ENCODE results near the gene PRPSAP1. TPM values are rescaled to one million over a fixed set of nuclear protein-coding genes. Genes with fewer than 3 reads are reported as not detected.

PRPSAP1 gene
- total and polyA plus RNA-seq, 2 of the 8 experiments (the other 6 are each of a cell fraction or from before 2014, with no cell fraction given), result 32.0 to 54.2 TPM

DNA sequence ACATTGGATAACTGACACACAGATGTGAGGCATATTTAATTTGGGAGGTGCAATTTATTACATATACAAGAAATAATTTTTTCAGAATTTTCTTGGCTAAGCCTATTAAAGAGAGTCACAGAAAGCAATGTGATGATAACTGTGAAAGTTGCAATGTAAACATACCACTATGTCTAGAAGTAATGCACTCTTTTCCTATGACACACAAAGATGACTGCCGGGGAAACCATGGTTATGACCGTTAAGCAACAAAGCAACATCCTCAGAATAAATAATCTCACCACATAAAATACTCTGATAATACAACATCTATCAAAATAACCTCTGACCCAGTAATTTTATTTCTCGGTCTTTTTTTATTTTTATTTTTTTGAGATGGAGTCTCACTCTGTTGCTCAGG is 35.1 kb downstream of the PRPSAP1 start (continued):
- TF ChIP-seq NANOG (IDR thresholded peaks at IDR 0.05; ENCODE audit: insufficient read depth, low read depth, low read length, poor library complexity, severe bottlenecking), result no peak
- TF ChIP-seq TBP (IDR thresholded peaks at IDR 0.05; ENCODE audit: low read depth, low read length), result no peak
- TF ChIP-seq EP300 (IDR thresholded peaks at IDR 0.05; ENCODE audit: borderline replicate concordance in 1 of 2, low read depth in 2 of 2, low read length in 2 of 2), result no peak
- TF ChIP-seq, protein P1, sequence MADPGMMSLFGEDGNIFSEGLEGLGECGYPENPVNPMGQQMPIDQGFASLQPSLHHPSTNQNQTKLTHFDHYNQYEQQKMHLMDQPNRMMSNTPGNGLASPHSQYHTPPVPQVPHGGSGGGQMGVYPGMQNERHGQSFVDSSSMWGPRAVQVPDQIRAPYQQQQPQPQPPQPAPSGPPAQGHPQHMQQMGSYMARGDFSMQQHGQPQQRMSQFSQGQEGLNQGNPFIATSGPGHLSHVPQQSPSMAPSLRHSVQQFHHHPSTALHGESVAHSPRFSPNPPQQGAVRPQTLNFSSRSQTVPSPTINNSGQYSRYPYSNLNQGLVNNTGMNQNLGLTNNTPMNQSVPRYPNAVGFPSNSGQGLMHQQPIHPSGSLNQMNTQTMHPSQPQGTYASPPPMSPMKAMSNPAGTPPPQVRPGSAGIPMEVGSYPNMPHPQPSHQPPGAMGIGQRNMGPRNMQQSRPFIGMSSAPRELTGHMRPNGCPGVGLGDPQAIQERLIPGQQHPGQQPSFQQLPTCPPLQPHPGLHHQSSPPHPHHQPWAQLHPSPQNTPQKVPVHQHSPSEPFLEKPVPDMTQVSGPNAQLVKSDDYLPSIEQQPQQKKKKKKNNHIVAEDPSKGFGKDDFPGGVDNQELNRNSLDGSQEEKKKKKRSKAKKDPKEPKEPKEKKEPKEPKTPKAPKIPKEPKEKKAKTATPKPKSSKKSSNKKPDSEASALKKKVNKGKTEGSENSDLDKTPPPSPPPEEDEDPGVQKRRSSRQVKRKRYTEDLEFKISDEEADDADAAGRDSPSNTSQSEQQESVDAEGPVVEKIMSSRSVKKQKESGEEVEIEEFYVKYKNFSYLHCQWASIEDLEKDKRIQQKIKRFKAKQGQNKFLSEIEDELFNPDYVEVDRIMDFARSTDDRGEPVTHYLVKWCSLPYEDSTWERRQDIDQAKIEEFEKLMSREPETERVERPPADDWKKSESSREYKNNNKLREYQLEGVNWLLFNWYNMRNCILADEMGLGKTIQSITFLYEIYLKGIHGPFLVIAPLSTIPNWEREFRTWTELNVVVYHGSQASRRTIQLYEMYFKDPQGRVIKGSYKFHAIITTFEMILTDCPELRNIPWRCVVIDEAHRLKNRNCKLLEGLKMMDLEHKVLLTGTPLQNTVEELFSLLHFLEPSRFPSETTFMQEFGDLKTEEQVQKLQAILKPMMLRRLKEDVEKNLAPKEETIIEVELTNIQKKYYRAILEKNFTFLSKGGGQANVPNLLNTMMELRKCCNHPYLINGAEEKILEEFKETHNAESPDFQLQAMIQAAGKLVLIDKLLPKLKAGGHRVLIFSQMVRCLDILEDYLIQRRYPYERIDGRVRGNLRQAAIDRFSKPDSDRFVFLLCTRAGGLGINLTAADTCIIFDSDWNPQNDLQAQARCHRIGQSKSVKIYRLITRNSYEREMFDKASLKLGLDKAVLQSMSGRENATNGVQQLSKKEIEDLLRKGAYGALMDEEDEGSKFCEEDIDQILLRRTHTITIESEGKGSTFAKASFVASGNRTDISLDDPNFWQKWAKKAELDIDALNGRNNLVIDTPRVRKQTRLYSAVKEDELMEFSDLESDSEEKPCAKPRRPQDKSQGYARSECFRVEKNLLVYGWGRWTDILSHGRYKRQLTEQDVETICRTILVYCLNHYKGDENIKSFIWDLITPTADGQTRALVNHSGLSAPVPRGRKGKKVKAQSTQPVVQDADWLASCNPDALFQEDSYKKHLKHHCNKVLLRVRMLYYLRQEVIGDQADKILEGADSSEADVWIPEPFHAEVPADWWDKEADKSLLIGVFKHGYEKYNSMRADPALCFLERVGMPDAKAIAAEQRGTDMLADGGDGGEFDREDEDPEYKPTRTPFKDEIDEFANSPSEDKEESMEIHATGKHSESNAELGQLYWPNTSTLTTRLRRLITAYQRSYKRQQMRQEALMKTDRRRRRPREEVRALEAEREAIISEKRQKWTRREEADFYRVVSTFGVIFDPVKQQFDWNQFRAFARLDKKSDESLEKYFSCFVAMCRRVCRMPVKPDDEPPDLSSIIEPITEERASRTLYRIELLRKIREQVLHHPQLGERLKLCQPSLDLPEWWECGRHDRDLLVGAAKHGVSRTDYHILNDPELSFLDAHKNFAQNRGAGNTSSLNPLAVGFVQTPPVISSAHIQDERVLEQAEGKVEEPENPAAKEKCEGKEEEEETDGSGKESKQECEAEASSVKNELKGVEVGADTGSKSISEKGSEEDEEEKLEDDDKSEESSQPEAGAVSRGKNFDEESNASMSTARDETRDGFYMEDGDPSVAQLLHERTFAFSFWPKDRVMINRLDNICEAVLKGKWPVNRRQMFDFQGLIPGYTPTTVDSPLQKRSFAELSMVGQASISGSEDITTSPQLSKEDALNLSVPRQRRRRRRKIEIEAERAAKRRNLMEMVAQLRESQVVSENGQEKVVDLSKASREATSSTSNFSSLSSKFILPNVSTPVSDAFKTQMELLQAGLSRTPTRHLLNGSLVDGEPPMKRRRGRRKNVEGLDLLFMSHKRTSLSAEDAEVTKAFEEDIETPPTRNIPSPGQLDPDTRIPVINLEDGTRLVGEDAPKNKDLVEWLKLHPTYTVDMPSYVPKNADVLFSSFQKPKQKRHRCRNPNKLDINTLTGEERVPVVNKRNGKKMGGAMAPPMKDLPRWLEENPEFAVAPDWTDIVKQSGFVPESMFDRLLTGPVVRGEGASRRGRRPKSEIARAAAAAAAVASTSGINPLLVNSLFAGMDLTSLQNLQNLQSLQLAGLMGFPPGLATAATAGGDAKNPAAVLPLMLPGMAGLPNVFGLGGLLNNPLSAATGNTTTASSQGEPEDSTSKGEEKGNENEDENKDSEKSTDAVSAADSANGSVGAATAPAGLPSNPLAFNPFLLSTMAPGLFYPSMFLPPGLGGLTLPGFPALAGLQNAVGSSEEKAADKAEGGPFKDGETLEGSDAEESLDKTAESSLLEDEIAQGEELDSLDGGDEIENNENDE (IDR thresholded peaks at IDR 0.05; ENCODE audit: insufficient replicate concordance, low read length), result no peak
- TF ChIP-seq EGR1 (IDR thresholded peaks at IDR 0.05; ENCODE audit: borderline replicate concordance, low read depth, low read length), result no peak
- TF ChIP-seq CBX5 (IDR thresholded peaks at IDR 0.05; ENCODE audit: low read depth, low read length), result no peak
- TF ChIP-seq POLR2A (IDR thresholded peaks at IDR 0.05; ENCODE audit: control extremely low read depth in 1 of 2, low read depth in 2 of 2, low read length in 2 of 2), result no peak
